ENCODE measurements around the gene EVA1B.

Gene EVA1B

DNA sequence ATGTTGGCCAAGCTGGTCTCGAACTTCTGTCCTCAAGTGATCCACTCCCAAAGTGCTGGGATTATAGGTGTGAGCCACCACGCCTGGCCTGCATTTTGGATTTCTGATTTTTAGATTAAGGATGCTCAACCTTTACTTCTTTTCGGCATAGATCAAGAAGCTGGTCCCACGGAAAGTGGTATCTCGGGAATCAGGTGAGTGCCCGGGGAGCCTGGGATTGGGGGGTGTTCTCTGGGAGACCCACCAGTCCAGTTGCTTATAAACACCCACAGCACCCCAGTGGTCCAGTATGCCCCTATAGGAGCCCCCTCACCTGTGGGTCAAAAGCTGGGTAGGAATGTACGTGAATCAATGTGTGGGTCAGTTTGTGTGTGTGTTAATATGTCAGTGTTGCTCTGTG lies 14.0 kb downstream of the EVA1B start:
- DNase-seq (ENCODE audit: low read depth) = no peak

GRCh38 chr1:36307601-36308330 lies 15.7 kb downstream of the EVA1B start:
- no peak for DNase-seq (ENCODE audit: low read depth)

DNA sequence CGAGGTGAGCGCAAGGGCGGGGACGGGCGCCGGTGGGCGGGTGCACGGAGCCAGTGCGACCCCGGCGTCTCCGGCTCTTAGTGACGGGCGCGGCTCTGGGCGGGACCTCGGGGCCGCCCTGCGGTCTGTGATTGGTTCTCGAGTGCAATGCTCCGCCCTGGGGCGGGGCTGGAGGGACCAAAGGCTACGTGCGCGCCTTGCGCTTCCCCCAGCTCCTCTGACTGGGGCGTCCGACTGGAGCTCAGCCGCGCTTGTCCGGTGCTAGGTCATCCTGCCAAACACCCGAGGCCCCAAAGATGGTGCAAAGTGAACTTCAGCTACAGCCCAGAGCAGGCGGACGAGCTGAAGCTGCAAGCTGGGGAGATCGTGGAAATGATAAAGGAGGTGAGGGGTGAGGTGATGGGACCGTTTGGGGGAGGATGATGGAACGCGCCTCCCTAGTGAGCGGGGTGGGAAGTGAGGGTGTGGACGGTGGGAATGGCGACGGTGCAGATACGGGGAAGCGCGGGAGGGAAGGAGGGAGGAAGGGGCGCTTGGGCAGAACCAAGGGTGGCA lies 16.5 kb downstream of the EVA1B start:
- DNase-seq (ENCODE audit: low read depth) = peak; percentile 75

GRCh38 chr1:36306210-36306901 lies 17.1 kb downstream of the EVA1B start, which contains the start of gene SH3D21:
SH3D21 (plus strand) TSS chr1:36306368; CDS start chr1:36306421, 53 bp downstream.
- no peak for DNase-seq (ENCODE audit: low read depth)

GRCh38 chr1:36305915-36306209 lies 17.6 kb downstream of the EVA1B start:
- no peak for DNase-seq (ENCODE audit: low read depth)

- no peak for DNase-seq (ENCODE audit: low read depth)
These were observed 18.2 kb downstream of the EVA1B start for GRCh38 chr1:36304970-36305914.

DNA sequence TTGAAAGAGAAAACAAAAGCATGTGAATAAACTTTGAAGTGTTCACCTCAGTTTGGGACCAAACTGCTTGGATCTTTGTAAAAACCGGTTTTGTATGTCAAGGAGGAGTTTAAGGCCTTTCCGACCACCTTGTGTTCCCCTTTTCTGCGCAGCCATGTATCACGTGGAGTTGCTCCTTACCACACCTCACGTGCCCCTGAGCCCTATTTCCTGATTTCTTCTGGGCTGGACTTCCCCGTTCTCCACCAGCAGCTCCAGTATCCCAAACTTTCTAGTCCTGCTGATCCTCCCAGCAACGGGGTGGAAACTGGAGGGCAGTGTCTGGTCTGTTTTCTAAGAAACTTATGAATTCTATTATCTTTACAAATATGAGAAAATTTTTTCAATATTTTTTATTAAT lies 18.9 kb downstream of the EVA1B start:
- no peak for DNase-seq (ENCODE audit: low read depth)

GRCh38 chr1:36303650-36304360 lies 19.6 kb downstream of the EVA1B start:
- DNase-seq (ENCODE audit: low read depth) = no peak

DNA sequence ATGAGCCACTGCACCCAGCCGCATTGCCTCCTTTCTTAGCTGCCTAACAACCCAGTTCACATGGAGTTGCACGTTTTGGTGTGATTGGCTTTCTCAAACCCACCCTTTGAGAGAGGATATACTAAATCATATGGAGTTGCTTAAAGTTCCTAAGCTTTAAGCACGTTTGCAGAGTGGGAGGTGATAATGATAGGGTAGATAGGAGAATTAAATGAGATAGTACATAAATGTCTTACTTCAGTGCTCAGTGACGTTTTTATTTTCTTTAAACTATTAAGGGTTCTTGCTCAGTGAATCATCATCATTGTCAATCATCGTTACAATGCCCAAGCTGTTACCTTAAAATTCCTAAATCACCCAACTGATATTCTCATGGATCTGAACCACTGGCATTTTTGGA lies 20.2 kb downstream of the EVA1B start:
- DNase-seq (ENCODE audit: low read depth) = no peak

DNA sequence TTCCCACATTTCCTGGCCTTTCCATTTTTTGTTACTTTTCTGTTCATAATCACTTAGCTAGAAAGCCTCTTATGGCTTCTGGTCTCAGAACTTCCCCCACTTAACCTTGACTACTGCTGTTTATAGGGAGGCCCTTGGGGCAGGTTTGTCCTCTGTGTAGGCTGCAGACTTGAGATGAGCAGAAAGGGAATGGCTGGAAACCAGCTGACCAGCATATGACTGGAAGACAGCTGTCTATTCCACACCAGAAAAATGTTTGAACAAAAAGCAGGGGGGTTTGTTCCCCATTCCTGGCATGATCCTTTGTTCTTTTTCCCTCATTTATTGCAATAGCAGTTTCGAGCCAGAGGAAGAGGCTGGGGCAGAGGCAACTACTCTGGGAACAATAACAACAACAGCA lies 22.2 kb downstream of the EVA1B start:
- no peak for DNase-seq (ENCODE audit: low read depth)

- DNase-seq (ENCODE audit: low read depth) = no peak
These were observed 22.9 kb downstream of the EVA1B start for GRCh38 chr1:36300526-36300925.

DNA sequence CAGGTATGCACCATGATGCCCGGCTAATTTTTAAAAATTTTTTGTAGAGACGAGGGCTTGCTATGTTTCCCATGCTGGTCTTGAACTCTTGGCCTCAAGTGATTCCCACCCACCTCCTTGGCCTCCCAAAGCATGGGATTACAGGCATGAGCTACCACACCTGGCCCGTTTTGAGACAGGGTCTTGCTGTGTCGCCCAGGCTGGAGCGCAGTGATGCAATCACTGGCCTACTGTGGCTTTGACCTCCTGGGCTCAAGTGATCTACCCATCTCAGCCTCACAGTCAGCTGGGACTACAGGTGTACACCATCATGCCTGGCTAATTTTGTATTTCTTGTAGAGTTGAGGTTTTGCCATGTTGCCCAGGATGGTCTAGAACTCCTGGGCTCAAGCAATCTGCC lies 24.8 kb downstream of the EVA1B start:
- DNase-seq (ENCODE audit: low read depth) = no peak

DNA sequence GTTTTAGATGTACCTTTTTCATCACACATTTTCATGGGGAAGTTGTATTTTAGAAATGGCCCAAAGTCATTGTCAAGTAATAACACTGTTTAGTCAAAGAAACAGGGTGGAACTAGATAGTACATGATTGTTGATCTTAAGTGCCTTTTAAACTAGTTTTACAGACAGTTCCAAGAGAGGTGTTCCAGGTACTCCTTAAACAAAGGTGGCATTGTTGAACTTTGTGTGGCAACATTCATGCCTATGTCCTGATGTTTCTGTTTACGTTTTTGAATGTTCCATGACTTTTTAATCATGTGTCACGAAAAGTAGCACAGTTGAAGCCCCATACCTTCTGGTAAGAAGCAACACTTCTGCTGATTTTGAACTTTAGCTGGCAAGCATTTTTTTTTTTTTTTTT lies 26.4 kb downstream of the EVA1B start:
- DNase-seq (ENCODE audit: low read depth) = no peak

GRCh38 chr1:36295390-36295789 lies 28.1 kb downstream of the EVA1B start:
- DNase-seq (ENCODE audit: low read depth) = no peak

GRCh38 chr1:36287595-36287994 lies 35.9 kb downstream of the EVA1B start:
- no peak for DNase-seq (ENCODE audit: low read depth)

DNA sequence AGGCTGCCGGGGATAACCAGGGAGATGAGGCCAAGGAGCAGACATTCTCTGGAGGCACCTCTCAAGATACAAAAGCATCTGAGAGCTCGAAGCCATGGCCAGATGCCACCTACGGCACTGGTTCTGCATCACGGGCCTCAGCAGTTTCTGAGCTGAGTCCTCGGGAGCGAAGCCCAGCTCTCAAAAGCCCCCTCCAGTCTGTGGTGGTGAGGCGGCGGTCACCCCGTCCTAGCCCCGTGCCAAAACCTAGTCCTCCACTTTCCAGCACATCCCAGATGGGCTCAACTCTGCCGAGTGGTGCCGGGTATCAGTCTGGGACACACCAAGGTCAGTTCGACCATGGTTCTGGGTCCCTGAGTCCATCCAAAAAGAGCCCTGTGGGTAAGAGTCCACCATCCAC lies 36.6 kb downstream of the EVA1B start:
- no peak for DNase-seq (ENCODE audit: low read depth)

GRCh38 chr1:36285443-36286101 lies 37.9 kb downstream of the EVA1B start:
- DNase-seq (ENCODE audit: low read depth) = no peak

DNA sequence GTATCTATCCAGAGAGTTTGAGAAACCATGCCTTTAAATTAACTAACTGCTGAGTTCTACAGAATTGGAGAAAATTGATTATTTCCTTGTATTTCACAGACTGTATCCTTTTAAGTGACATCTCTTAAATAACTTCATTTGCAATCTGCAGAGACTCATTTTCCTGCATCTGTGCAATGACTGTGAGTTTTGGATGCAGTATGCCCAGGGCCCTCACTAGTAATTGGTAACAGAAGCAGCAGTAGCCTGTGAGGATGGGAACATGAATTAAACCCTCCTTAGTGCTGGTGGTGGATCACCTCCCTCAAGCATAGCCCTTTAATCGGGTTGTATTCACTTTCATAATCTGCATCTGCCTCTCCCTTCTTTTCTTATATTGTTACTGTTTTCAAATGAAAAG lies 38.9 kb downstream of the EVA1B start:
- no peak for DNase-seq (ENCODE audit: low read depth)

DNA sequence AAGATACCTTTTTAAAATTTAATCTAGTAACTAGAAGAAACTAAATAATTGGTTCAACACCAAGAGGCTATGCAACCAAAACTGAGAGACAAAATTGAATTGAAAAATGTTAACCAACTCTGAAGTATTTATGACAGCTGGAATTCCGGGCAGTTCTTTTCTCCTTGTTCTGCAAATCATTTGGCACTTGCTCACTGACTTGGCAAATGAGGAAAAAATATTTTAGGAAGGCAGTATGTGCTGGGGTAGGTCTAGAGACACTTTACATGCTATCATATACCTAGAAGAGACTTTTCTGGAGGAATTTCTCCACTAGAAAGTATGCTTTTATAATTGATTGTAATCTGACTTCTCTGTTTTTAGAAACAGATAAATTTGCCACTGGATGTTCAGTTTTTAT lies 39.4 kb downstream of the EVA1B start:
- DNase-seq (ENCODE audit: low read depth) = no peak

DNA sequence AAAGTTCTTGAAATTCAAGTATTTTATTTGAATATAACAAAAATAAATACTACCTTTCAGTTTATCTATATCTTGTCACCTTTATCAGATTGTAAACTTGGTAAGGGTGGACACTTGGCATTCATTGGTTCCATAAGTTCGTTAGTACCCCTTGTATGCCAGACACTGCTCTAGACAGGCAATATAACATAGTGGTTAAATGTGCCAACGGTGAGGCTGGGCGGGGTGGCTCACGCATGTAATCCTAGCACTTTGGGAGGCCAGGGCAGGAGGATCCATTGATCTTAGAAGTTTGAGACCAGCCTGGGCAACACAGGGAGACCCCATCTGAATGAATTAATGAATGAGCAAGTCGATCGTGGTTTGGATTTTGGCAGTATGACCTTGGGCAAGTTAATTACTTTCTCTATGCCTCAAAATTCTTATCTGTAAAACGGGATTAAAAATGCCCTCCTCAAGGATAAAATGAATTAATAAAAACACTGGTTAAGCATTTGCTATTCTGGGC lies 43.6 kb downstream of the EVA1B start:
- no peak for DNase-seq (ENCODE audit: low read depth)

Data from stimulated activated CD8-positive, alpha-beta memory T cell treated with anti-CD3 and anti-CD28 coated beads, Interleukin-7, amount 100 ng/mL, for 24 hours (primary cell).